Measurements from ENCODE around the gene PKIG. TPM values are rescaled to one million over a fixed set of nuclear protein-coding genes. Genes with fewer than 3 reads are reported as not detected.
"Not testable (repeated sequence)": the region's sequence is repeated elsewhere in the genome, so short reads cannot be mapped to it uniquely, and the experiment has no call there.

PKIG gene
- total RNA-seq, 1 experiment from 2014 or later: 64.9 TPM

GRCh38 chr20:44653546-44653945, 71.2 kb downstream of the PKIG start:
- CTCF ChIA-PET: no interaction called here
- no TSS peak for BruUV-seq (replicated peaks)
- POLR2A ChIA-PET (ENCODE audit: low non-redundant PET): no interaction called here

GRCh38 chr20:44654210-44654609, 71.8 kb downstream of the PKIG start:
- H3K9me3 ChIP-seq (ENCODE audit: low read depth, low read length, poor library complexity, severe bottlenecking); intact Hi-C loops (cut with micrococcal nuclease; ENCODE audit: unreplicated experiment); POLR2A ChIA-PET (ENCODE audit: low non-redundant PET); H3K36me3 ChIP-seq (ENCODE audit: insufficient read depth, low read length, poor library complexity, severe bottlenecking); H3K4me3 ChIP-seq (ENCODE audit: low read depth, low read length, poor library complexity, severe bottlenecking); BruUV-seq (replicated peaks); H3K27me3 ChIP-seq (replicated peaks; ENCODE audit: insufficient read depth, low read depth, low read length, poor library complexity); CTCF ChIA-PET; H3K27ac ChIP-seq (ENCODE audit: low read depth, low read length, poor library complexity, severe bottlenecking); DNase-seq (ENCODE audit: low spot score): not testable (repeated sequence)
- H3K4me1 ChIP-seq (ENCODE audit: insufficient read depth, low read length, poor library complexity, severe bottlenecking): peaks cover 11% of the 10 kb centered on the region

More at GRCh38 chr20:44653546-44653945, 71.2 kb downstream of the PKIG start:
- no peak overlapping the region for H3K27ac ChIP-seq (ENCODE audit: low read depth, low read length, poor library complexity, severe bottlenecking)
- no peaks in the 10 kb centered on the region for H3K36me3 ChIP-seq (ENCODE audit: insufficient read depth, low read length, poor library complexity, severe bottlenecking)
- no peaks in the 10 kb centered on the region for H3K27me3 ChIP-seq (replicated peaks; ENCODE audit: insufficient read depth, low read depth, low read length, poor library complexity)
- no peaks in the 10 kb centered on the region for H3K9me3 ChIP-seq (ENCODE audit: low read depth, low read length, poor library complexity, severe bottlenecking)
- intact Hi-C loops (cut with micrococcal nuclease; ENCODE audit: unreplicated experiment): no loop called here
- no peak for DNase-seq (ENCODE audit: low spot score)
- H3K4me1 ChIP-seq (ENCODE audit: insufficient read depth, low read length, poor library complexity, severe bottlenecking): peaks cover 11% of the 10 kb centered on the region
- no peak overlapping the region for H3K4me3 ChIP-seq (ENCODE audit: low read depth, low read length, poor library complexity, severe bottlenecking)
- TF ChIP-seq CTCF (conservative IDR thresholded peaks at IDR 0.05; ENCODE audit: low read depth, low read length): no peak
- TF ChIP-seq EZH2 (IDR thresholded peaks at IDR 0.05; ENCODE audit: borderline replicate concordance, low read depth, low read length, poor library complexity, severe bottlenecking): no peak

GRCh38 chr20:44656448-44656847, 74.1 kb downstream of the PKIG start:
- Histone ChIP-seq H3K4me1 (ENCODE audit: insufficient read depth, low read length, poor library complexity, severe bottlenecking) (peaks cover 4% of the 10 kb centered on the region), H3K27ac (ENCODE audit: low read depth, low read length, poor library complexity, severe bottlenecking) (no peak overlapping the region), H3K27me3 (replicated peaks; ENCODE audit: insufficient read depth, low read depth, low read length, poor library complexity) (no peaks in the 10 kb centered on the region), H3K4me3 (ENCODE audit: low read depth, low read length, poor library complexity, severe bottlenecking) (no peak overlapping the region), H3K9me3 (ENCODE audit: low read depth, low read length, poor library complexity, severe bottlenecking) (no peaks in the 10 kb centered on the region), H3K36me3 (ENCODE audit: insufficient read depth, low read length, poor library complexity, severe bottlenecking) (no peaks in the 10 kb centered on the region)
- POLR2A ChIA-PET (ENCODE audit: low non-redundant PET): no interaction called here
- intact Hi-C loops (cut with micrococcal nuclease; ENCODE audit: unreplicated experiment): no loop called here
- CTCF ChIA-PET: no interaction called here
- DNase-seq (ENCODE audit: low spot score): no peak
- no TSS peak for BruUV-seq (replicated peaks)
- TF ChIP-seq EZH2 (IDR thresholded peaks at IDR 0.05; ENCODE audit: borderline replicate concordance, low read depth, low read length, poor library complexity, severe bottlenecking) (no peak), CTCF (conservative IDR thresholded peaks at IDR 0.05; ENCODE audit: low read depth, low read length) (no peak)

GRCh38 chr20:44657875-44658274, 75.5 kb downstream of the PKIG start:
- Histone ChIP-seq H3K36me3 (ENCODE audit: insufficient read depth, low read length, poor library complexity, severe bottlenecking) (no peaks in the 10 kb centered on the region), H3K27me3 (replicated peaks; ENCODE audit: insufficient read depth, low read depth, low read length, poor library complexity) (no peaks in the 10 kb centered on the region), H3K4me1 (ENCODE audit: insufficient read depth, low read length, poor library complexity, severe bottlenecking) (peaks cover 3% of the 10 kb centered on the region), H3K27ac (ENCODE audit: low read depth, low read length, poor library complexity, severe bottlenecking) (no peak overlapping the region), H3K4me3 (ENCODE audit: low read depth, low read length, poor library complexity, severe bottlenecking) (no peak overlapping the region), H3K9me3 (ENCODE audit: low read depth, low read length, poor library complexity, severe bottlenecking) (no peaks in the 10 kb centered on the region)
- TF ChIP-seq CTCF (conservative IDR thresholded peaks at IDR 0.05; ENCODE audit: low read depth, low read length) (no peak), EZH2 (IDR thresholded peaks at IDR 0.05; ENCODE audit: borderline replicate concordance, low read depth, low read length, poor library complexity, severe bottlenecking) (no peak)
- POLR2A ChIA-PET (ENCODE audit: low non-redundant PET): no interaction called here
- no TSS peak for BruUV-seq (replicated peaks)
- intact Hi-C loops (cut with micrococcal nuclease; ENCODE audit: unreplicated experiment): no loop called here
- DNase-seq (ENCODE audit: low spot score): no peak
- CTCF ChIA-PET: no interaction called here

Measured in A673 (cell line).